Measurements from ENCODE around the gene FBXO10.
"Not testable (repeated sequence)": the region's sequence is repeated elsewhere in the genome, so short reads cannot be mapped to it uniquely, and the experiment has no call there.

Gene FBXO10

DNA sequence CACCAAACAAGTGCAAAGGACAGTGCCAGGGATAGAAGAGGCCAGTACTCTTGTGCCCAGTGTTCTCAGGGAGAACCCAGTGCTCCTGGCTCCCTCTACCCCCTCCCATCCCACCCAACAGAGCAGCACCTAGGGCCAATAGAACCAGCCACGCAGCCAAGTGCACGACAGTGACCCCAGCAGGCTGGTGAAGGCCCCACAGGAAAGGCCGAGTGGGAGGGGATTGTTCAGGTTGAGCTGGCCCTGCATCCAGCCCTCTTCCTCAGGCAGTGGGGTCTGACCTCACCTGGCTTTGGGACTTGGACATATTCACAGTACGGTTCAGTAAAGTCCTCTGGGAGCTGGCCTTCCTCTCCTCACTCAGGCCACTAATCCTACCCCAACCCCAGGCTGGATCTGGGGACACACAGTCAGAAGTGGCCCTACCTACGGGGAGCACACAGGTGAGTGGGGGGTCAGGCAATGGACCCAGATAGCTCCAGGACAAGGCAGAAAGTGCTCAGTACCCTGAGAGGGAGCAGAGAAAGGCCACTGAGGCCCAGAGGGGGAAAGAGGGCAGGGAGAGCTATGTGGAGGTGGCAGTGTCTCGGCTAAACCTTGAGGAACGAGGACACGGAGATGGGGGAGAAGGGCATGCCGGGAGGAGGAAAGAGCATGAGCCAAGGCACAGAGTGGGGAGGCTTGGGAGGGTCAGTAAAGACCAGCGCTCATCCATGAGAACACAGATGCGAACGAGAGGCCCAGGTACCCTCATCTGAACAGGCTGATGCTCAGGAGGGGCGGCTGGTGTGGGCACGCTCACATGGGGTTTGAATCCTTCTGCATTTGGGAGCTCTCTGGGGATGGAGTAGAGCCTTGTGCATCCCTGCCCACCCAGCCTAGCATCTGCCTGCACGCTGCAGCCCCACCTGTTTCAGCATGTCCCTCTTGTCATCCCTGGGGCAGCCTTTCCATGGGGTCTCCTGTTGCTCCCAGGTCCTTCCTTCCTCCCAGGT lies 64.9 kb downstream of the FBXO10 start:
- no peak for DNase-seq

DNA sequence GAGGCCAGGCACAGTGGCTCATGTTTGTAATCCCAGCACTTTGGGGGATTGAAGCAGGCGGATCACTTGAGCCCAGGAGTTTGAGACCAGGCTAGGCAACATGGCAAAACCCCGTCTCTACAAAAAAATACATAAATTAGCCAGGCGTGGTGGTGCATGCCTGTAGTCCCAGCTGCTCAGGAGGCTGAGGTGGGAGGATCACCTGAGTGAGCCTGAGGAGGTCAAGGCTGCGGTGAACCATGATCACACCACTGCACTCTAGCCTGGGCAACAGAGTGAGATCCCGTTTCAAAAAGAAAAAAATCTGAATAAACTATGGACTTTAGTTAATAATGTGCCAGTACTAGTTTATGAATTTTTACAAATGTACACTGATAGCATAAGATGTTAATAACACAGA lies 66.1 kb downstream of the FBXO10 start:
- DNase-seq = not testable (repeated sequence)

DNA sequence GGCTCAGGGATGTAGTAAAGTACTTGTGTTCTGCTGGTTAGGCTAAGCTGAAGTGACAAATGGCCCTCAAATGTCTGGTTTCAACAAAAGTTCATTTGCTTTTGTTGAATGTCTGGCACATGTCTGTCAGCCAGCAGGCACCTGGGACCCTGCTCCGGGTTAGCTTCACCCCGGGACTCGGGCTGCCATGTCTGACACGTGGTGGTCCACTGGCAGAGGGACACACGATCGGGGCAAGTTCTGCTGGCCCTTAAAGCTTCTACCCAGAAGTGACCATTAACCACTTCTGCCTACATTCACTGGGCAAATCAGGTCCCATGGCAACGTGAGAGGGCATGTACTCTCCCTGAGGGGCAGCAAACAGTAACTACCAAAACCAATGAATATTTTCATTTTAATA lies 66.6 kb downstream of the FBXO10 start:
- no peak for DNase-seq

DNA sequence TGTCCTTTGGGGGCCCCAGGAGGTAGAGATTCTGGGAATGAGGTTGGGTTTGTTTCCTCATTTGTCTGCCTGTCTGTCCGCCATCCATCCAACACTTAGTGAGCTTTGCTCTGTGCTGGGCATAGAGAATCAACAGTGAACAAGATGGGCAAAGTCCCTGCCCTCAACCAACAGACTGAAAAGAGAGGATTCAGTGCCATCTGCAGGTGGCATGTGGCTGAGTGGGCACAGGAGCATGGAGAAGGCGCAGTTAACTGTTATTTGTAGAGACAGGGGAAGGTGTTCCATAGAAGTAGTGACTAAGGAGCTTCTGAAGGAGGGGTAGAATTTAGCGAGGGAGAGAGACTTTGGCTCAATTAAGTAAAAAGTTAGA lies 67.4 kb downstream of the FBXO10 start:
- peak in 1 of 5 experiments; percentile 19 for DNase-seq

- DNase-seq = no peak
Observed at GRCh38 chr9:37508135-37508833, 67.9 kb downstream of the FBXO10 start.

- no peak for DNase-seq
Observed at GRCh38 chr9:37507566-37508134, 68.5 kb downstream of the FBXO10 start.

DNA sequence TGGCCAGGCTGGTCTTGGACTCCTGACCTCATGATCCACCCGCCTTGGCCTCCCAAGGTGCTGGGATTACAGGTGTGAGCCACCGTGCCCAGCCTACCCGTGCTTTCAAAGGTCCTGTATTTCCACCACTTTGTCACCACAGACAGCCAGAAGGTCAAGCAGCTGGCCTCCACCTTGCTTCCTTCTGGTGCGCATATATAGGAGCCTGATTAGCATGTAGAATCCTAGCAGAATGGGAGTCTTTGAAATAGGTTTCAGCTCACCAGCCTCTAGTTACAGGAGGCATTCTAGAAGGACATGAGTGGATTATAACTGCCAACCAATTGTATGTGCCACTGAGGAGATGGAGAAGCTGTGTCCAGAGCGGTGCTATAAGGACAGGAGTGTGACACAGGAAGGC lies 71.6 kb downstream of the FBXO10 start:
- no peak for DNase-seq

DNA sequence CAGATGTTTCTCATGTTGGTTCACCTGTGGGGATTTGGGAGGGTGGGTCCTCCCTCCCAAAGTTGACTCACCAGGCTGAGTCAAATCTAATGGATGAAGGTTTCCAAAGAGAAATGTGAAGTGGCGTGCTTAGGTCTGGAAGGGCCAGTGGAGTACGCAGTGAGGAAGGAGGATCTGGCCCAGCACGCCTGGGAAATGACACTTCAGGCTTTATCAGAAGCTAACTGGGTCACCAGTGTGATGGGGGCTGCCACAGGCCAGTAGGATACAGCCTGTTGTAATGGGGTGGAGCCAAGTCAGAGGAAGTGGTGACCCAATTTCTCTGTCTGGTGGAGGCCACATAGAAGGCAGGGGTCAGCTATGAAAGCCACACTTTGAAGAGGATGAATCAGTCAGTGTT lies 72.4 kb downstream of the FBXO10 start:
- peak in 2 of 5 experiments; percentile 35 to 86 for DNase-seq

DNA sequence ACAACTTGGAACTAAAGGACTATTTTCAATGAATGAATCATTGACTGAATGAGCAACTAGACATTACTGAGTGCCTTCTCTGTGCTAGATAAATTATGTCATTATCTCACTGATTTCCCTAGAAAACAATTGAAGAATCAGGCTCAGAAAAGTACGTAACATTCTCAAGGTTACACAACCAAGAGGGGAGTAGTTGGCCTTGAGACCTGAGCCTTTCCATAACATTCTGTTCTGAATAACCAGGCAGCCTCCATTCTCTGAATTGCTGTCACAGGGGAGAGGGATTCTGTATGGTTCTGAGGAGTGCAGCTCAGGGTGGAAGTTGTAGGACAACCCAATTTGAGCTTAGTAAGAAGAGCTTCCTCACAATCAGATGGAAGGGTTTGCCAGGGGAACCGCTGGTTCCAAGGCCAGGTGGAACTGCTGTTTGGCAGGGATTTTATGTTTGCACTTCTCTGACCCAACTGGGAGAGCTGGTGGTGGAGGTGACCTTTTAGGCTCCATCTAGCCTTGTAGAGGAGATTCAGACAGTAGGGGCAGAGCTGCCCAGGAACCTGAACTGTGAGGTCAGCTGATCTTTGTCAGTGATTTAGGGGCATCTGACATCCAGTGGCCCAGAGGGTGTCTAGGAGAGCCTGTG lies 74.1 kb downstream of the FBXO10 start:
- DNase-seq = no peak

GRCh38 chr9:37499297-37499696 lies 76.9 kb downstream of the FBXO10 start:
- no peak for DNase-seq

- no peak for DNase-seq
Observed at GRCh38 chr9:37498457-37498856, 77.7 kb downstream of the FBXO10 start.

DNA sequence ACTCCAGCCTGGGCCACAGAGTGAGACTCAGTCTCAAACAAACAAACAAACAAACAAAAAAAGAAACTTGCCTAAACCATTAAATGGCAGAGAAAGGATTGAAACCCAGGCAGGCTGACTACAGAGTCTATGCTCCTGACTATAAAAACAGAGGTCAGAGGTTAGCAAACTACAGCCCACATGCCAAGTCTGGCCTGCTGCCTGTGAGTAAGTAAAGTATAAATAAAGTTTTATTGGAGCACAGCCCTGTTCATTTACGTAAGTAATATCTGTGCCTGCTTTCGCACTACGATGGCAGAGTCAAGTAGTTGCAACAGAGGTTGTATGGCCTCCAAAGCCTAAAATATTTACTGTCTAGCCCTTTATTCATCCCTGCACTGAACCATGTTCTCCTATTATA lies 78.9 kb downstream of the FBXO10 start:
- no peak for DNase-seq

DNA sequence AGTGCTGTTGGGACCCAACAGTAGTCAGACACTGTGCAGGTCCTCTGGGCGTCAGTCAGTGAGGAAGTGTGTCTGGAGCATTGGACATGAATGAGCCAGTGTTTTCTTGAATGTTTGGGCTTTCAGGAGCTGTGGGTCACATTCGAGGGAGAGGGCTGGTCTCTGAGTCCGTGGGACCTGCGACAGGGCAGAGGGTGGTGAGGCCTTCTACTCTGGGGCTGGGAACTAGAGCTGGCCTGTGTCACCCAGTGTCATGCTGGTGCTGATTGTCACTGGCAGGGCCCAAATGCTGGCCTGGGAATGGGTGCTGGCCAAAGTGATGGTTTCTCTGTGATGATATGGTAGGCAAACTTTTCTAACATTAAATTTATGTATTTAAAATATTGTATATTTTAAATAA lies 80.2 kb downstream of the FBXO10 start:
- DNase-seq = no peak

DNA sequence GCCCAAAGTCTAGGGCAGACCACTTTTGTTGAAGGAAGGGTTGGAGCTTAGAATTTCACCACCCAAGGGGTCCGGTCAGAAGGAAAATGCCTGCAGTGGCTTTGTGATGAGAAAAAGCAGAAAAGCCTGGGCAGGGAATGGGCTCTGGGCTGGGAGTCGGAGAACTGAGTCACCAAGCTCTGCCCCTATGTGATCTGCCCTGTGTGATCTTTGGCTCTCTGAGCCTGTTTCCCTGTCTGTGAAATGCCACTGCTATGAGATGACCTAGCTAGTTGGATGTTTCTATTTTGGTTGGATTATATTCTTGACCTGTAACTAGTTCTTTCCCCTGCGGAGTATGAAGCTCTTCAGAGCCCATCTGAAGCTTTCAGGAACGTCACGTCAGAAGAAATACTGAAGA lies 80.6 kb downstream of the FBXO10 start:
- no peak for DNase-seq

- no peak for DNase-seq
Observed at GRCh38 chr9:37491939-37492338, 84.2 kb downstream of the FBXO10 start.

- no peak for DNase-seq
Observed at GRCh38 chr9:37486616-37487548, 89.3 kb downstream of the FBXO10 start.

DNA sequence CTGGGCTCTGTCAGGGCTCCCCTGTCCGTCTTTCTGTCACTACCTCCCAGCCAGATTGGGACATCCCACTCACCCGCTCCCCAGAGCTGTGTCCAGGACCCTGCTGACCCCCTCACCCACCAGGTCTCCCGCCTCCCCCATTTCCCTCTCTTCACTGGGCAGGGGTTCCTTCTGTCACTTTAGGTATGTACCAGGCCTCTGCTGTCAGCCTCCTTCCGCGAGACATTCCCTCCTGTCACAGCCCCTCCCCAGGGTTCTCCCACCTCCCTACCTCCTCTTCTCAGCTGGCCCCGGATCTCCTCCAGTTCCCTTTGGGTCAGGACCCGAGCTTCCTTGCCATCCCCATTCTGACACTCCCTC lies 89.9 kb downstream of the FBXO10 start:
- DNase-seq = no peak

DNA sequence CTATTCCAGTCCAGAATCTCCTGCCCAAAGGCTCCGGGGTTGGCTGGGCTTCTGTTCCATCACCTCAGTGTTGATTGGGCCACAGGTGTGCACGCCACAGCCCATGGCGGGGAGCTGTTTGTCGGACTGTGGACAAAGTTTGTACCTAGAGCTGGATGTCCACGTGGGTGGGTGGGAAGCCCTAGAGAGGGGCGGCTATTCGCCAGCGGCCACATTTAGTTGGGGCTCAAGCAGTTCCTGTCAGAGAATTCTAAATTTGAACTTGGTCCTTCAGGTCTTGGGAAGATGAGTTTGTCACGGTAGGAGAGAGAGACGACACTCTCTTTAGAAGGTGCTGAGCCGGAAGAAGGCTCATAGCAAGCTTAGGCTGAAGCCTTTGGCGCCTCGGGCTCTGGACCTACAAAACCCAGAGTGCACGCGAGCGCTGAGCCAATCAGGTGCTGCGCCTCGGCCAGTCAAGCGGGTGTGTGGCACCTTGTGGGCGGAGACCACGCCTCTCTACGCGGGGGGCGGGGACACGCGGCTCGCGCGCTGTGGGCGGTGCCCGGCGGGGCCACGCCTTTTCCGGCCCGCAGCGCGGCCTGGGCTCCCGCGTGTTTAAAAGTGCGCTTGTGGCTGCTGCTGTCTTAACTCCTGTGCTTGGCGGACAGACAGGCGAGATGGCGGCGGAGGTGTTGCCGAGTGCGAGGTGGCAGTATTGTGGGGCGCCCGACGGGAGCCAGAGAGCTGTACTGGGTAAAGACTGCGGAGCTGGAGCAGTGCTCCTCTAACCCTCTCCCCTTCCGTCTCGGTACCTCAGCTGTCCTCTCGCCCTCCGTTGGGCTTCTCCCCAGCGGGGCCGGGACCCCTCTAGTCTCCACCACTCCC lies 90.6 kb downstream of the FBXO10 start, which contains the start of gene POLR1E:
Gene POLR1E (plus strand): TSS at position 560 of the 867 bp plus-strand sequence. CDS start 100 bp downstream, at position 660.
- DNase-seq = peak; percentile 93 to 97 (median 94)

DNA sequence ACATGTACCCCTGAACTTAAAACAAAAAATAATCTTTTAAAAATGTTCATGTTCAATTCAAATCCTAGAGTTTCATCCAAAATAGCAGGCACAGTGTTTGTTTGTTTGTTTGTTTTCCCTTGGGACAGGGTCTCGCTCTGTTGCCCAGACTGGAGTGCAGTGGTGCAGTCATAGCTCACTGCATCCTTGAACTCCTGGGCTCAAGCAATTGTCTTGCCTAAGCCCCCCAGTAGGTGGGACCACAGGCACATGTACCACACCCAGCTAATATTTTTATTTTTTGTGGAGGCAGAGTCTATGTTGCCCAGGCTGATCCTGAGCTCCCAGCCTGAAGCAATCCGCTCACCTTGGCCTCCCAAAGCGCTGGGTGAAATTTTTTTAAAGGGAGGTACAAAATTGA lies 95.4 kb downstream of the FBXO10 start:
- DNase-seq = no peak

- DNase-seq = not testable (repeated sequence)
Observed at GRCh38 chr9:37477987-37478619, 98.1 kb downstream of the FBXO10 start.
